ENCODE measurements around the gene CEP70.

CEP70 gene

GRCh38 chr3:138449490-138449889 is 144.6 kb downstream of the CEP70 start:
- DNase-seq: no peak

- no peak for DNase-seq
Observed at GRCh38 chr3:138448631-138449030, 145.4 kb downstream of the CEP70 start.

- DNase-seq: no peak
Observed at GRCh38 chr3:138445654-138446053, 148.4 kb downstream of the CEP70 start.

- no peak for DNase-seq
Observed at GRCh38 chr3:138445236-138445635, 148.8 kb downstream of the CEP70 start.
